Dermis microvascular lymphatic vessel endothelial cell (primary cell): ENCODE data around the gene TMEM217. TPM values are rescaled to one million over a fixed set of nuclear protein-coding genes. Genes with fewer than 3 reads are reported as not detected.

Experiments used
- DNase-seq, 2 donors: peaks; one replicate each; pipeline versions ENCODE4 v3.0.0 to v3.0.0-alpha.2; 2010; ENCODE audit warnings: low read depth in 2 of 2
- total RNA-seq: library from RNA; depleted of rRNA; stranded (reverse); fragments of >200 nt; gene quantifications from 2 replicates; pipeline ENCODE4 v1.2.1, GENCODE V29; 2014

The TMEM217 gene
- total RNA-seq, 1 donor from 2014 or later, result 8.6 TPM

DNA sequence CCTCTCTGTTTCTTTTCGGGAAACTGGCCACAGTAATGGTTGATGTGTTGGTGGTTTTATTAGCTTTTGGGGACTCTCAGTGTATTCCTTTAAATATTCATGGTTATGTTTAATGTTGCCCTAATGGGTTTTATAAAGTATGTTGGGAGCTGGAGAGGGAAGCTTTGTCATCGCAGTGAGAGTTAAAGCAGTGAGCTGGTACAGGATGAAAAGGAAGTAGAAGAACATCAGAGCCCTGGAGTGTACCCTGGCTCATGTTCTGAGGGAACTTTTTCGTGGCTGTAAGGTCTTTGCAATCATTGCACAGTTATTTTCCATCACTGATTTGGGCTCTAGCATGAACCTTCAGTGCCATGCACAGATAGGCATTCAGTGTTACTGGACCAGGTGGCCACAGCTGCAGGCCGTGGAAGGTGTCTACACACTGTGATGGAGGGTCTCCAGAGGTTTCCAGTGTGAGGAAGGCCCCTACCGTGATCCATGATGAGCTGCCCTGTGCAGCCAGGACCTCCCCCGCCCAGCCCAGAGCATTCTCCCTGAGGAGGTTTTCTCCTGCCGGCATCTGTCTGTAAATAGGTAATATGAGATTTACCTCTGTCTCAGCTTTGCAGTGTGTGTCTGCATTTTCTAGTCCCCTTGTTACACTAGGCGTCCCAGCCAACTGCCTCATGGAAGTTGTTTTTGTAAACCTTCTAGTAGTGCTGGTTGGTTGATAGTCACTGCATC lies 22.4 kb upstream of the TMEM217 start:
- DNase-seq, result no peak

- no peak for DNase-seq
These were observed 21.6 kb upstream of the TMEM217 start for GRCh38 chr6:37279366-37280134.

- DNase-seq, result no peak
These were observed 19.1 kb upstream of the TMEM217 start for GRCh38 chr6:37277001-37277409.

GRCh38 chr6:37275350-37275749 lies 17.4 kb upstream of the TMEM217 start:
- no peak for DNase-seq

DNA sequence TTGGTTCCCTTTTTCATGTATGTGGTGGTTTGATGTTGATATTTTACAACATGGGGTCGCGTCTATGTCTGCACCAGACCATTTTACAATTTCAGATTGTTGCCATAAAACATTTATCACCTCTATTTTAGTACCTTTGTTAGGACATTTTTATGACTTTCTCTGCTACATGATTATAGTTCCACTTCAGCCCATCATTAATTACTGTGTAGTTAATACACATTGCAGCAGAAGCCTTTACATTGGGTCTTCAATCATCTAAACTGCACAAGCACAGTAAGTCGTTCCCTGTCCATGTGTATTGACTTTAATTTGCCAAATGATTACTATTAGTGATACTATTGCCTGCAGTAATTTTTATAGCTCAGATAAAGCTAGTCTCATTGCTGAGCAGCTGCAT lies 15.7 kb upstream of the TMEM217 start:
- DNase-seq, result no peak

GRCh38 chr6:37272834-37273566 lies 15.1 kb upstream of the TMEM217 start:
- DNase-seq, result no peak

GRCh38 chr6:37269105-37269504 lies 11.2 kb upstream of the TMEM217 start:
- DNase-seq, result no peak

DNA sequence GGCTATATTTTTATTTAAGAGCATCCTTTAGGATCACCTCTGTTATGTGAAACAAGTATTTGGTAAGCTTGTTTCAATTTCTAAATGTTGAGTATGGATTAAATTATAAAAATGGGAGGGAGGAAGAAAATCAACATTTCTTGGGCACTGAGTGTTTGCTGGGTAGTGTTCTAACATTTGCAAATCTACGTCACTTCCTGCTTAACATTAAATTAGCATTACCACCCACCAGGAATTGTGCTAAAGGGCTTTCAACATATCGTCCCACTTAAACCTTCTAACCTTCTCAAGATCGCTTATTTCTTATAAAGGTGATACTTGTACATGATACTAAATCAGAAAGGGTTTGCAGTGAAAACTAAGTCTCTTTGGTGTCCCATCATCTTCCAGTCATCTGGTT lies 7.9 kb upstream of the TMEM217 start:
- DNase-seq, result no peak

DNA sequence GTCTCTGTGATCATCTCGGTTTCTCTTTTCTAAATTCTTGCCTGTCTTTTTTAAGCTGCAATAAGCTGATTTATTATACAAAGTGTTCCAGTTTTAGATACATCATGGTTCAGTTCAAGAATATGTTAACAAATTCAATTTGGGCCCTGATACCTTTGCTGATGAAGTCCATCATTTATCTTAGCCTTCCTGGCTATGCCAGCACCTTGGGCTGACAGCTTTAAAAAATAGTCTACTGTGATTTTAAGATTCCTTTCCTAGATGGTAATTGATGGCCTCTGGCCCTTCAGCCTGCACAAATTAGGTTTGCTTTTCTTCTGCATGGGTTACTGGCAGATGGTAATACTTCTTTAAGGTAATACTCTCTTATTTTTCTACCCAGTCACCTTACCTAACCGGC lies 7.1 kb upstream of the TMEM217 start:
- DNase-seq, result no peak

DNA sequence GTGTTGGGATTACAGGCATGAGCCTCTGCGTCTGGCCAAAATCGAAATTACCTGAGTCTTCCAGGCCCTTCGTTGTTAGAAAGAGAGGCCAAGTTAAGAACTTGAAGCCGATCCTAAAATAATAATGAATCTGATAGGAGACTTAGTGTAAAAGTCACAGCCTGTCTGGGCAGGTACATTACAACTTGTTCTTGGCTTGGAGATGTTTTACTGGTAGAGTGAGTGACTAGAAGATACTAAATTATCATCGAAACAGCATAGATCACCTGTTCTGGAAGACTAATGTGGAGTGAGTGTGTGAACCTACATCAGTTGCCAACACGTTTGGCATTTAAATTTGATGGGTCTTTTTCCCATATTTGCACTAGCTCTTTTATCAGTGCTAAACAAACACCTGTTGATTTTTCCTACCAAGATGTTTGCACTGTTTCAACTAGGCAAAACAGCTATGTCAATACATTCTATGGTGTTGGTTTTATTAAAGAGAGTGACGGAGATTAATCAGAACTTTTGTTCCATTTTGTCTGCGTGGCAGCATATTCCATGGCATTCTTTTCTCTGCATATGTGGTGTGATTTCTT lies 4.6 kb upstream of the TMEM217 start:
- no peak for DNase-seq

DNA sequence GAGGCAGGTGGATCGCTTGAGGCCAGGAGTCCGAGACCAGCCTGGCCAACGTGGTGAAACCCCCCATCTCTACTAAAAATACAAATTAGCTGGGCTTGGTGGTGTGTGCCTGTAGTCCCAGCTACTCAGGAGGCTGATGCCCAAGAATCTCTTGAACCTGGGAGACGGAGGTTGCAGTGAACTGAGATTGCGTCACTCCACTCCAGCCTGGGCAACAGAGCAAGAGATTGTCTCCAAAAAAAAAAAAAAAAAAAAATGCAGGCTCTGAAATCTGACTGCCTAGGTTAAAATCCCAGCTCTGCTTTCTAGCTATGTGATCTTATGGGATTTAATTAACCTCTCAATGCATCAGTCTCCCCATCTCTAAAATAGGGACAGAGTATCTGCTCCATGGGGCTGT lies 3.3 kb upstream of the TMEM217 start:
- DNase-seq, result no peak

DNA sequence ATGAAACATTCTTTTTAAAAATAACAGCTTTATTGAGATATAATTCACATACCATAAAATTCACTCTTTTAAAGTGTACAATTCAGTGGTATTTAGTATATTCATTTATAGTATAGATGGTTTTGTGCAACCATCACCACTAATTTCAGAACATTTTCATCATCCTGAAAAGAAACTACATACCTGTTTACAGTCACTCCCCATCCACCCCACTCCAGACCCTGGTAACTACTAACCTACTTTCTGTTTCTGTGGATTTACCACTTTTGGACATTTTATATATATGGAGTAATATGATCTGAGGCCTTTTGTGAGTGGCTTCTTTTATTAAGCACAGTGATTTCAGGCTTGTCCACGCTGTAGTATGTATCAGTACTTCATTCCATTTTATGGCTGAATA lies 2.5 kb upstream of the TMEM217 start:
- DNase-seq, result no peak

- peak in 1 of 2 donors; percentile 12 for DNase-seq
These were observed 2.1 kb upstream of the TMEM217 start for GRCh38 chr6:37260040-37260439.

DNA sequence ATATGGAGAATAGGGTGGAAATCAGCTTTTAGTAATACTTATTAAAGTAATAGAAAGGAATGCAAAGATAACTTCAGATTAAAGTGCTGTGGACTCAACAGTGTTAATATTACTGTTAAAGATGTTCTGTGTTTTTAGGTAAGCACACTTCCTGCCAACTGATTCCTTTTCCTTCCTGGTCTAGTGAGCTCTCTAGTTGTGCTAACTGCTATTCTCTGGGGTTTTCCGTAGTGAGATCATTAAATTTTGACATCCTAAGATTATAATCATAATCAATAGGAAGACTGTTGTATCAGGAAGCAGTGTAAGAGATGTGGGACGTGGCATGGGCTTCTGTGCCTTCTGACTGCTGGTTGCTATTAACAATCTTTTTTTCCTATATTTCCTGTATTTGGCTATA lies 1.2 kb upstream of the TMEM217 start:
- peak; percentile 76 to 91 for DNase-seq

DNA sequence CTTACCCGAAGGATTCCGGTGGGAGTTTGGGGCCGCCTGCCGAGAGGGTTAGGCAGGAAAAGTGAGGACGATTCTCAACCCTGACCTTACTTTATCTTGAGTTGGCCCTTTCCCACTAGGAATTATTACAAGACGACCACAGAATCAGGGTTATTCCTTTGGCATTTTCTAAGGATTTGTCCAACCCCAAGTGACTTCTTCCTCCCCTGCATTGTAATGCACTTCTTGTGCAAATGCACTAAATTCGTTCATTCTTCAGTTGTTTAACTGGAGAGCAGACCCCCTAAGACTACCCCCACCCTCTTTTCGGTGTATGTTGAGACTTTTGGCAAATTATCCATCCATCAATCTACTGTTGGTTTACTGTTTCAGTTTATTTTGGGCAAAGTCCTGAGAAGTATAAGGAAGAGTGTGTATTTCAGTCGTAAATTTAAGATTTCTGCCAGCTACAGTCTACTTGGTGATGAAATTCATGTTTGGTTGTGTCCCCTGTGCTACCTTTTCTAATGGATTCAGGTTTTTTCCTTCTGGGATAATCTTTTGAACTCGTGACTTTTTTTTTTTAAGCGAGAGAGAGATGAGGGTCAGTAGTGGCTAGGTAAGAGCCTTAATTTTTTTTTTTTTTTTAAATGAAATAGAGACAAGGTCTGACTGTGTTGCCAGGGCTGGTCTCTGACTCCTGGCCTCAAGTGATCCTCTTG lies 611 bp upstream of the TMEM217 start:
- DNase-seq, result peak in 1 of 2 donors; percentile 17

- DNase-seq, result no peak
These were observed 667 bp downstream of the TMEM217 start for GRCh38 chr6:37257320-37257633.

DNA sequence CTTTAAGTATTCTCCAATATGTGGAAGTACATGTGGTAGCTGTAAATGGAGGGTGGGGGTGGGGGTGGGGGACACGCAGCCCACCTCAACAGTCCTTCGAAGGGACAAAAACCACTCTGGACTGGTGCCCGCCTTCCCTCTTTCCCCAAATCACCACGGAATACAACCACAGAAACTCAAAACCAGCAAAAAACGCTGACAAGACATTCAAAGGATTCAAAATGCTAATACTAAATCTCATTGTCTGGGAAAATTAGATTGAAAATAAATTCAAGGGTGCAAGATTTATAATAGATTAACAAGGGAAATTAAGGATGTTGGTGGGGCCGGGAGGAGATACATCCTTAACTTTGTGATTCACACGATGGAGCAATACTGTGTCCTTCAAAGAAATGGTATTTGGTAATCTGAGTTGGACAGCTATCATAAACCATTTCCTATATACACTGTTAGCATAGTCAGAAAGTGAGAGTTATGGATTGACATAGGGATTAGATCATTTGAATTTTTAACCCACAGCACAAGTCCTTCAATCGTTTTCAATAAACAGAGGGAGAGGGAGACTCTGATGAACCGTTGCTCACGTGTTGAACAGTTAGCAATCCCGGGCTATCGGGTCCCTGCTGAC lies 1.1 kb downstream of the TMEM217 start:
- DNase-seq, result peak in 1 of 2 donors; percentile 12

GRCh38 chr6:37254881-37255280 lies 3.1 kb downstream of the TMEM217 start:
- DNase-seq, result no peak

DNA sequence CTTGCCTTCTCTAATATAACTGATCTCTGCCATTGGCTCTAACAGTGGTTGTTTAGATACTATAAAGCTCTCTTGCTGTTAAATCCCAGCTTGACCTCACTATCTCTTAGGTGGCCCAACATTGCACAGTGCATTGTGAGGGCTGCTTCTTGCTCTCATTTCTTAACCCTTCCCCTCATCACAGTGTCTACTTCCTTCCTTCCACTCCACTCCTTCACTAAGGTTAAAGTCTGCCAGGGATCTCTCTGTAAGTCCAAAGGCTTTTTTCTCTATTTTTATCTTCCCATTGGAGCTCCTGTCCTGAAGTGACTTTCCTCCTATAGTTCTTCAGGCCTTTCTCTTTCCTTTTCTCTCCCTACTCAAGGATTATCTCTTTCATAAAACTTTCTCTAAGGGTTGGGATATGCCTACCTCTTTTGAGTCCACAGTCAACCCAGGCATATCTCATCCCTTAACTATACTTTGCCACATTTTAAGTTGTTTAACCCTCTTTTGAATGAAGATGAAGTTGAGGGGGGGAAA lies 4.4 kb downstream of the TMEM217 start:
- no peak for DNase-seq

DNA sequence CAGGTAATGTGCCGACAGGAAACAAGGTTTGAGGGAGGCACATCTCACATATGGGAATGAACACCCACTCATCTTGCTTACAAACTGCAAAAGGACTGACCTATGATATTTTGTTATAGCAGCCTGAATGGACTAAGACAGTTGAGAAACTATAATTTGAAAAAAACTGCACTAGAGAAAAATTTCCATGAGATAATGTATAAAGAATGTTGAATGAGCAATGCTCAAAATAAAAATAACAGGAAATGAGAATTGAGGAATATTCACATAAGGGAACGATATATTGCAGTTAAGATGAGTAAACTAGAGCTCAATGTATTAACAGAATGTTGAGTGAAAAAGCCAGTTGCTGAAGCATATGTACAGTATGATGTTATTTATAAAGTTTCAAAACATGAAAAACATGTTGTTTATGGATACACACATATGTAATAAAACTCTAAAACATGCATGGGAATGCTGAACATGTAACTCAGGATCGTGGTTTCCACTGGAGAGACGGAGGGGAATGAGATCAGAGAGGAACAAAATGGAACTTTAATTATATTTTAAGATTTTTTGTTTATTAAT lies 6.6 kb downstream of the TMEM217 start:
- DNase-seq, result peak in 1 of 2 donors; percentile 50
